SU-DHL-6 (cell line): Measurements from ENCODE around the gene AZGP1.
A peak's percentile ranks its signal among the peaks of the same experiment; 100 is the strongest.
"Not testable (repeated sequence)": the region's sequence is repeated elsewhere in the genome, so short reads cannot be mapped to it uniquely, and the experiment has no call there.

Experiments used
- EZH2phosphoT487 ChIP-seq: fragments of 200-600 bp; sonication (generic), shearing (Covaris generic); conservative IDR thresholded peaks from 2 replicates; pipeline ENCODE4 v1.6.1; 2018; ENCODE audit warnings: mild to moderate bottlenecking, antibody characterized with exemption, low read length, moderate library complexity, mixed read lengths
- TF ChIP-seq, protein P1 (sequence below): fragments of 200-600 bp; sonication (generic); IDR thresholded peaks from one replicate; pipeline ENCODE4 v1.5.1; 2017; ENCODE audit warnings: antibody characterized with exemption, mild to moderate bottlenecking, low read length, moderate library complexity; ENCODE audit not compliant: insufficient read depth, poor library complexity, severe bottlenecking

DNA sequence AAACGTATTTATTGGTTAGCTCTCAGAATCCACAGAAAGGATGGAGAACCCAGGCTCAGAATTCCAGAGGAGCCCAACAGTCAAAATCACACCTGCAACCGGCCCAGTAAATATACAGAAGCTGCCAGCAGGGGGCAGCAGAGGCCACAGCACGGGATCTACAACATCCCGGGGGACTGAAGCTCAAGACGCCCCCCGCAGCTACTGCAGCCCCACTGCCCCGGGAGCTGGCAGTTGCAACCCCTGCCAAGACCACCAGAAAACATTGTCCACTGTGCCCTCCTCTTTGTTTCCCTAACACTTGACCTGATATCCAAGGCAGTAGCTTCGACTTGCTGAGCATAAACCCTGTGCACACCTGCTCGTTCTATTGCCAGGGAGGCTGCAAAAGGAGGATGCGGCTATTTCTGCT is 4.0 kb upstream of the AZGP1 start:
- TF ChIP-seq, protein P1, sequence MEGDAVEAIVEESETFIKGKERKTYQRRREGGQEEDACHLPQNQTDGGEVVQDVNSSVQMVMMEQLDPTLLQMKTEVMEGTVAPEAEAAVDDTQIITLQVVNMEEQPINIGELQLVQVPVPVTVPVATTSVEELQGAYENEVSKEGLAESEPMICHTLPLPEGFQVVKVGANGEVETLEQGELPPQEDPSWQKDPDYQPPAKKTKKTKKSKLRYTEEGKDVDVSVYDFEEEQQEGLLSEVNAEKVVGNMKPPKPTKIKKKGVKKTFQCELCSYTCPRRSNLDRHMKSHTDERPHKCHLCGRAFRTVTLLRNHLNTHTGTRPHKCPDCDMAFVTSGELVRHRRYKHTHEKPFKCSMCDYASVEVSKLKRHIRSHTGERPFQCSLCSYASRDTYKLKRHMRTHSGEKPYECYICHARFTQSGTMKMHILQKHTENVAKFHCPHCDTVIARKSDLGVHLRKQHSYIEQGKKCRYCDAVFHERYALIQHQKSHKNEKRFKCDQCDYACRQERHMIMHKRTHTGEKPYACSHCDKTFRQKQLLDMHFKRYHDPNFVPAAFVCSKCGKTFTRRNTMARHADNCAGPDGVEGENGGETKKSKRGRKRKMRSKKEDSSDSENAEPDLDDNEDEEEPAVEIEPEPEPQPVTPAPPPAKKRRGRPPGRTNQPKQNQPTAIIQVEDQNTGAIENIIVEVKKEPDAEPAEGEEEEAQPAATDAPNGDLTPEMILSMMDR, result peak; percentile 71
- TF ChIP-seq EZH2phosphoT487, result not testable (repeated sequence)
